ENCODE data around the gene CDC20. TPM values are rescaled to one million over a fixed set of nuclear protein-coding genes. Genes with fewer than 3 reads are reported as not detected.

Gene CDC20
- total RNA-seq, 4 donors from 2014 or later: 0.42 to 0.69 (median 0.54) TPM; not detected in 1

- Histone ChIP-seq H3K27ac (no peak overlapping the region), H3K27me3 (no peaks in the 10 kb centered on the region), H3K4me3 (no peak overlapping the region), H3K36me3 (no peaks in the 10 kb centered on the region), H3K4me1 (no peaks in the 10 kb centered on the region), H3K9me3 (no peaks in the 10 kb centered on the region)
- TF ChIP-seq POLR2AphosphoS5 (IDR thresholded peaks at IDR 0.05): no peak
- no peak for TF ChIP-seq EP300 (IDR thresholded peaks at IDR 0.05)
- no peak for TF ChIP-seq POLR2A (IDR thresholded peaks at IDR 0.05)
- TF ChIP-seq, protein P1, sequence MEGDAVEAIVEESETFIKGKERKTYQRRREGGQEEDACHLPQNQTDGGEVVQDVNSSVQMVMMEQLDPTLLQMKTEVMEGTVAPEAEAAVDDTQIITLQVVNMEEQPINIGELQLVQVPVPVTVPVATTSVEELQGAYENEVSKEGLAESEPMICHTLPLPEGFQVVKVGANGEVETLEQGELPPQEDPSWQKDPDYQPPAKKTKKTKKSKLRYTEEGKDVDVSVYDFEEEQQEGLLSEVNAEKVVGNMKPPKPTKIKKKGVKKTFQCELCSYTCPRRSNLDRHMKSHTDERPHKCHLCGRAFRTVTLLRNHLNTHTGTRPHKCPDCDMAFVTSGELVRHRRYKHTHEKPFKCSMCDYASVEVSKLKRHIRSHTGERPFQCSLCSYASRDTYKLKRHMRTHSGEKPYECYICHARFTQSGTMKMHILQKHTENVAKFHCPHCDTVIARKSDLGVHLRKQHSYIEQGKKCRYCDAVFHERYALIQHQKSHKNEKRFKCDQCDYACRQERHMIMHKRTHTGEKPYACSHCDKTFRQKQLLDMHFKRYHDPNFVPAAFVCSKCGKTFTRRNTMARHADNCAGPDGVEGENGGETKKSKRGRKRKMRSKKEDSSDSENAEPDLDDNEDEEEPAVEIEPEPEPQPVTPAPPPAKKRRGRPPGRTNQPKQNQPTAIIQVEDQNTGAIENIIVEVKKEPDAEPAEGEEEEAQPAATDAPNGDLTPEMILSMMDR (IDR thresholded peaks at IDR 0.05): no peak
- 53 to 92% methylated on average over 1 of the region's 1 CpG for WGBS, 2 donors (ENCODE audit: low coverage in 1 of 2)
- no peak for ATAC-seq
These were observed 18.2 kb upstream of the CDC20 start for GRCh38 chr1:43340559-43340958.

GRCh38 chr1:43344267-43344850, 14.4 kb upstream of the CDC20 start:
- no peak for ATAC-seq

DNA sequence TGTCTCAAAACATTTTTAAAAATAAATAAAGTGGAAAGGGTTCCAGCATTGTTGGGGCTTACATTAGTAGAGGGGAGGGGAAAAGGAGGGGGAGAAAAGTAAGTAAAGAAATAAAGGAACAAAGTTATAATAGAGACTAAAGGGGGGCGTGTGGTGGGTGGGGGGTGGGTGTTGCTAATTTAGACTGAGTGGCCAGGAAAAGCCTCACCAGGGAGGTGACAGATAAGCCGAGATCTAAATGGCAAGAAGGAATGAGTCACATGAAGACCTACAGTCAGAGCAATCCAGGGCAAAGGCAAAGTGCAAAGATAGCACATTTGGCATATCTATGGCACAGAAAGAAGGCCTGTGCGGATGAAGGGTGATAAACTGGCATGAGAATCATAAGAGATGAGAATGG, 13.7 kb upstream of the CDC20 start:
- Histone ChIP-seq H3K4me3 (no peak overlapping the region), H3K27me3 (no peaks in the 10 kb centered on the region), H3K36me3 (no peaks in the 10 kb centered on the region), H3K27ac (no peak overlapping the region), H3K9me3 (no peaks in the 10 kb centered on the region), H3K4me1 (peaks cover 0 to 22% (median 0%) of the 10 kb centered on the region in 3 donors)
- TF ChIP-seq POLR2AphosphoS5 (IDR thresholded peaks at IDR 0.05) (no peak), EP300 (IDR thresholded peaks at IDR 0.05) (no peak), POLR2A (IDR thresholded peaks at IDR 0.05) (no peak)
- TF ChIP-seq, protein P1 (IDR thresholded peaks at IDR 0.05): no peak
- WGBS, 2 donors (ENCODE audit: low coverage in 1 of 2): 27 to 56% methylated on average over 2 to 3 of the region's 3 CpGs
- no peak for ATAC-seq

More at GRCh38 chr1:43344267-43344850, 14.4 kb upstream of the CDC20 start:
- Histone ChIP-seq H3K27ac (no peak overlapping the region), H3K4me3 (no peak overlapping the region), H3K9me3 (no peaks in the 10 kb centered on the region), H3K27me3 (no peaks in the 10 kb centered on the region), H3K4me1 (peaks cover 0 to 15% (median 0%) of the 10 kb centered on the region in 3 donors), H3K36me3 (no peaks in the 10 kb centered on the region)
- no peak for TF ChIP-seq POLR2A (IDR thresholded peaks at IDR 0.05)
- no peak for TF ChIP-seq POLR2AphosphoS5 (IDR thresholded peaks at IDR 0.05)
- no peak for TF ChIP-seq EP300 (IDR thresholded peaks at IDR 0.05)
- TF ChIP-seq, protein P1 (IDR thresholded peaks at IDR 0.05): no peak
- WGBS, 2 donors (ENCODE audit: low coverage in 1 of 2): 47 to 51% methylated on average over 4 of the region's 4 CpGs

DNA sequence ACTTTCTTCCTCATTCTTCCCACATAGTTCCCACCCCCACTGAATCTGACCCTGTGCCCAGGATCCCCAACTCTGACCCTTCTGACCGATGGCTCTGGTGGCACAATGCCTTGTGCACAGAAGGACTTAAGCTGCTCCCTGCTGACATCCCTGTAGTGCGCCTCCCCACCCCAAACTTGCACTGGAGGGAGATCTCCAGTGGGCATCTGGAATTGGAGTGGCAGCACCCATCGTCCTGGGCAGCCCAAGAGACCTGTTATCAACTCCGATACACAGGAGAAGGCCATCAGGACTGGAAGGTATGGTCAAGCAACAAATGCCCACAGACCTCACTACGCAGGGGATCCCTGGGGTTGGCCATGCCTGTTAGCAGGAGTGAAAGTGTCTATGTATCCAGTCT, 12.1 kb upstream of the CDC20 start:
- Histone ChIP-seq H3K27me3 (no peaks in the 10 kb centered on the region), H3K36me3 (no peaks in the 10 kb centered on the region), H3K4me1 (peaks cover 0 to 25% (median 0%) of the 10 kb centered on the region in 3 donors), H3K27ac (no peak overlapping the region), H3K4me3 (no peak overlapping the region), H3K9me3 (no peaks in the 10 kb centered on the region)
- no peak for ATAC-seq
- 87 to 89% methylated on average over 3 to 5 of the region's 5 CpGs for WGBS, 2 donors (ENCODE audit: low coverage in 1 of 2)
- TF ChIP-seq, protein P1 (IDR thresholded peaks at IDR 0.05): no peak

DNA sequence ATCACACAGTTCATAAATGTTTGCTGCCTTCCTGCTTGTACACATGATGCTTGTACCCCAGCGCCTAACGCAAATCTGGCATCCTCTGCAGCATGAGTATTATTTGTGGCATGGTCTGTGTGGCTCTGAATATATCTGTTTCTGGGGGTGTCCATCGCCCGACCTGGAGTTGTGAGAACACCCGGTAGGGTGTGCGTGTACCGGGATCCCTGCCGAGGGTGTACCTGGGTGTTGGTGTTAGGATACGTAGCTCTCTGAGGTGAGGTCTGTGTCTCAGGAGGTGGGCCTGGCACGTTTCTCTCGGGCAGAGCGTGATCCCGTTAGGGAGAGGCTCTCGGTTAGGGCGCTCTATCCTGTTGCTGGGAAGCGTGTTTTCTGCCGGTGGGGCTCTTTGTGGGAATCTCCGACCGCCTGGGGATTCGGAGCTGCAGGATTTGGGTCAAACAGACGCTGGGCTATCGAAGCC, 10.4 kb upstream of the CDC20 start:
- no peaks in the 10 kb centered on the region for H3K27me3 ChIP-seq
- peak overlapping the region; percentile 16 to 62 for H3K4me3 ChIP-seq
- no peaks in the 10 kb centered on the region for H3K36me3 ChIP-seq
- no peak for TF ChIP-seq POLR2AphosphoS5 (IDR thresholded peaks at IDR 0.05)
- no peak for TF ChIP-seq EP300 (IDR thresholded peaks at IDR 0.05)
- TF ChIP-seq, protein P1 (IDR thresholded peaks at IDR 0.05): no peak
- no peak for TF ChIP-seq POLR2A (IDR thresholded peaks at IDR 0.05)
- ATAC-seq: peak; percentile 23
- H3K9me3 ChIP-seq: no peaks in the 10 kb centered on the region
- peaks cover 0 to 25% (median 0%) of the 10 kb centered on the region in 3 donors for H3K4me1 ChIP-seq
- peak overlapping the region; percentile 19 to 94 (median 89) for H3K27ac ChIP-seq
- 29 to 41% methylated on average over 1 to 2 of the region's 22 CpGs for WGBS, 2 donors (ENCODE audit: low coverage in 1 of 2)

All from gastroesophageal sphincter (tissue), 4 donors.